ENCODE measurements around the gene NETO1.

GRCh38 chr18:72783530-72783929 is 84.3 kb downstream of the NETO1 start:
- no peak for TF ChIP-seq CTCF (IDR thresholded peaks at IDR 0.05; ENCODE audit: low read depth, low read length)
- no peak for TF ChIP-seq EZH2phosphoT487 (IDR thresholded peaks at IDR 0.05; ENCODE audit: low read depth)

Data from OCI-LY3 (cell line).